HL-60 (cell line): ENCODE measurements around the gene PSMA8.

Source experiments
- DNase-seq, 2 experiments: peaks; one replicate each; pipeline ENCODE4 v3.0.0-alpha.2; 2010 to 2020; ENCODE audit warnings: low read depth in 1 of 2, low spot score in 1 of 2
- H3K27ac ChIP-seq: fragments of 250-450 bp; sonication (Bioruptor Pico); replicated peaks from 2 replicates; pipeline ENCODE4 v1.5.1; 2020; ENCODE audit warnings: mild to moderate bottlenecking, moderate library complexity
- H3K27me3 ChIP-seq: fragments of 250-450 bp; sonication (Bioruptor Pico); 2 replicates; pipeline ENCODE4 v1.5.1; 2021; ENCODE audit warnings: mild to moderate bottlenecking, moderate library complexity; ENCODE audit not compliant: insufficient read depth, poor library complexity, severe bottlenecking
- H3K4me3 ChIP-seq: replicated peaks from 2 replicates; pipeline ENCODE4 v1.5.1; 2011; ENCODE audit warnings: mild to moderate bottlenecking, control low read depth, low read length; ENCODE audit not compliant: insufficient read depth
- GABPA ChIP-seq: IDR thresholded peaks from 2 replicates; pipeline ENCODE4 v1.6.1; 2012; ENCODE audit warnings: low read depth
- POLR2AphosphoS5 ChIP-seq: IDR thresholded peaks from 2 replicates; pipeline ENCODE4 v1.6.1; 2012; ENCODE audit warnings: low read depth
- SPI1 ChIP-seq: IDR thresholded peaks from 2 replicates; pipeline ENCODE4 v1.6.1; 2012; ENCODE audit warnings: low read depth, mild to moderate bottlenecking, borderline replicate concordance
- TF ChIP-seq, protein P1 (sequence below): IDR thresholded peaks from 2 replicates; pipeline ENCODE4 v1.6.1; 2012; ENCODE audit warnings: low read depth; ENCODE audit not compliant: insufficient replicate concordance
- TF ChIP-seq, protein P2 (sequence below): IDR thresholded peaks from one replicate; pipeline ENCODE4 v1.5.1; 2011; ENCODE audit warnings: low read length, control low read depth, inconsistent platforms; ENCODE audit not compliant: insufficient read depth

PSMA8 gene

DNA sequence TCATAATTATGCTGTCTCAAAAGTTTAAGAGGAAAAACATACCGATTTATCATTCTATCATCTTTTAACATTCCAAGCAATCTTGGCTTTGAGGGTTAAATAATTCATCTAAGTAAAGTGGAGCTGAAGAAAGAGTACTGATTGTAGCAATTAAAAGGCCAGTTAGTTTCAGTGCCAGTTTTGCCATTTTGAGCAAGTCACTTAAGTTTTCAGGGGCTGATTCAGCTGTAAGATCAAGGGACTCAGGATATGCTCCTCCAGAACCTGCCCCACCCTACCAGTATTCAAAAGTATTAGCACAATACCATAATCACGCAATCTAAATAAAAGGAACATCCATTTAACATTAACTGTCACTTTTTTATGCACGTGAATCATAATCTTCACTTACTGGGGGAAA lies 45.2 kb upstream of the PSMA8 start:
- no peak overlapping the region for H3K27ac ChIP-seq
- TF ChIP-seq GABPA (no peak), POLR2AphosphoS5 (no peak), SPI1 (no peak)
- TF ChIP-seq, protein P1, sequence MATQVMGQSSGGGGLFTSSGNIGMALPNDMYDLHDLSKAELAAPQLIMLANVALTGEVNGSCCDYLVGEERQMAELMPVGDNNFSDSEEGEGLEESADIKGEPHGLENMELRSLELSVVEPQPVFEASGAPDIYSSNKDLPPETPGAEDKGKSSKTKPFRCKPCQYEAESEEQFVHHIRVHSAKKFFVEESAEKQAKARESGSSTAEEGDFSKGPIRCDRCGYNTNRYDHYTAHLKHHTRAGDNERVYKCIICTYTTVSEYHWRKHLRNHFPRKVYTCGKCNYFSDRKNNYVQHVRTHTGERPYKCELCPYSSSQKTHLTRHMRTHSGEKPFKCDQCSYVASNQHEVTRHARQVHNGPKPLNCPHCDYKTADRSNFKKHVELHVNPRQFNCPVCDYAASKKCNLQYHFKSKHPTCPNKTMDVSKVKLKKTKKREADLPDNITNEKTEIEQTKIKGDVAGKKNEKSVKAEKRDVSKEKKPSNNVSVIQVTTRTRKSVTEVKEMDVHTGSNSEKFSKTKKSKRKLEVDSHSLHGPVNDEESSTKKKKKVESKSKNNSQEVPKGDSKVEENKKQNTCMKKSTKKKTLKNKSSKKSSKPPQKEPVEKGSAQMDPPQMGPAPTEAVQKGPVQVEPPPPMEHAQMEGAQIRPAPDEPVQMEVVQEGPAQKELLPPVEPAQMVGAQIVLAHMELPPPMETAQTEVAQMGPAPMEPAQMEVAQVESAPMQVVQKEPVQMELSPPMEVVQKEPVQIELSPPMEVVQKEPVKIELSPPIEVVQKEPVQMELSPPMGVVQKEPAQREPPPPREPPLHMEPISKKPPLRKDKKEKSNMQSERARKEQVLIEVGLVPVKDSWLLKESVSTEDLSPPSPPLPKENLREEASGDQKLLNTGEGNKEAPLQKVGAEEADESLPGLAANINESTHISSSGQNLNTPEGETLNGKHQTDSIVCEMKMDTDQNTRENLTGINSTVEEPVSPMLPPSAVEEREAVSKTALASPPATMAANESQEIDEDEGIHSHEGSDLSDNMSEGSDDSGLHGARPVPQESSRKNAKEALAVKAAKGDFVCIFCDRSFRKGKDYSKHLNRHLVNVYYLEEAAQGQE = no peak
- TF ChIP-seq, protein P2, sequence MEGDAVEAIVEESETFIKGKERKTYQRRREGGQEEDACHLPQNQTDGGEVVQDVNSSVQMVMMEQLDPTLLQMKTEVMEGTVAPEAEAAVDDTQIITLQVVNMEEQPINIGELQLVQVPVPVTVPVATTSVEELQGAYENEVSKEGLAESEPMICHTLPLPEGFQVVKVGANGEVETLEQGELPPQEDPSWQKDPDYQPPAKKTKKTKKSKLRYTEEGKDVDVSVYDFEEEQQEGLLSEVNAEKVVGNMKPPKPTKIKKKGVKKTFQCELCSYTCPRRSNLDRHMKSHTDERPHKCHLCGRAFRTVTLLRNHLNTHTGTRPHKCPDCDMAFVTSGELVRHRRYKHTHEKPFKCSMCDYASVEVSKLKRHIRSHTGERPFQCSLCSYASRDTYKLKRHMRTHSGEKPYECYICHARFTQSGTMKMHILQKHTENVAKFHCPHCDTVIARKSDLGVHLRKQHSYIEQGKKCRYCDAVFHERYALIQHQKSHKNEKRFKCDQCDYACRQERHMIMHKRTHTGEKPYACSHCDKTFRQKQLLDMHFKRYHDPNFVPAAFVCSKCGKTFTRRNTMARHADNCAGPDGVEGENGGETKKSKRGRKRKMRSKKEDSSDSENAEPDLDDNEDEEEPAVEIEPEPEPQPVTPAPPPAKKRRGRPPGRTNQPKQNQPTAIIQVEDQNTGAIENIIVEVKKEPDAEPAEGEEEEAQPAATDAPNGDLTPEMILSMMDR = no peak
- peak overlapping the region; percentile 92 for H3K4me3 ChIP-seq
- no peak for DNase-seq
- no peaks in the 10 kb centered on the region for H3K27me3 ChIP-seq

DNA sequence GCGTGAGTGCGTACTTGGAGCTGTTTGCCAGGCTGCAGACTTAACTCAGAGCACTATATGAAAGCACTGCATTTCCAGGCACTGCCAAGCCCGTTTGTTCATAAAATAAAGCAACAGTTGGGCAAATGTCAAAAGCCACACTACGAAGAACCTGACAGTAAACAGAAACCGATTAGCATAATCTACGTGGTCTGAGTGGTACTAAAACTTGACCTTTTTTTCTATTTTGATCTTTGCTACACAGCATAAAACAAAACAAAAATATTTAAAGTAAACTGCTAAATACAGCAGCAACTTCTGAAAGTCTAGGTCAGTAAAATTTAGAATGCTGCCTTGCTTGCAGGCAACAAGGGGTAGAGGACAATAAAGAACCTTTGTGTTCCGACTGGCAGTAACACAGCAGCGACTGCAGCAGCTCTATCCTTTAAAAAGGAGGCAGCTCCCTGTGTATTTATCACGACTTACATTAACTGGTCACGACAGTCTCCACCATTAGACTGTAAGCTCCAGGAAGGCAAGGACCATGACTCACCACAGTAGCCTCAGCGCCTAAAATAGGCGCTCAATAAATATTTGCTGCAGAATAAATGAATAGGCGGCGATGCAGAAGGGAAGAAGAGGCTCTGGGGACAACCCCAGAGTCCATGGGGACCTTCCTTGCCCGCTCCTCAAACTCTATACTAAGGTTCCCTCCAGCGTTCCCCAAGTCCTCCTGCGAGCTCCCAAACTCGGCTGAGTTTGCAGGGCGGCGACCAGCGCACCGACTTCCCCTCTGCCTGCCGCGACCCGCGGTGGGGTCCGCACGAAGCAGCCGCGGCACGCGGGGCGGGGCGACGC lies 44.2 kb upstream of the PSMA8 start:
- peak in 1 of 2 experiments; percentile 45 for DNase-seq
- Histone ChIP-seq H3K27me3 (no peaks in the 10 kb centered on the region), H3K27ac (peak overlapping the region; percentile 96), H3K4me3 (peak overlapping the region; percentile 92)
- TF ChIP-seq GABPA = no peak
- TF ChIP-seq POLR2AphosphoS5 = no peak
- TF ChIP-seq, protein P2 = no peak
- TF ChIP-seq, protein P1 = no peak
- TF ChIP-seq SPI1 = peak; percentile 61; the same call in 1 of the 2 replicates

DNA sequence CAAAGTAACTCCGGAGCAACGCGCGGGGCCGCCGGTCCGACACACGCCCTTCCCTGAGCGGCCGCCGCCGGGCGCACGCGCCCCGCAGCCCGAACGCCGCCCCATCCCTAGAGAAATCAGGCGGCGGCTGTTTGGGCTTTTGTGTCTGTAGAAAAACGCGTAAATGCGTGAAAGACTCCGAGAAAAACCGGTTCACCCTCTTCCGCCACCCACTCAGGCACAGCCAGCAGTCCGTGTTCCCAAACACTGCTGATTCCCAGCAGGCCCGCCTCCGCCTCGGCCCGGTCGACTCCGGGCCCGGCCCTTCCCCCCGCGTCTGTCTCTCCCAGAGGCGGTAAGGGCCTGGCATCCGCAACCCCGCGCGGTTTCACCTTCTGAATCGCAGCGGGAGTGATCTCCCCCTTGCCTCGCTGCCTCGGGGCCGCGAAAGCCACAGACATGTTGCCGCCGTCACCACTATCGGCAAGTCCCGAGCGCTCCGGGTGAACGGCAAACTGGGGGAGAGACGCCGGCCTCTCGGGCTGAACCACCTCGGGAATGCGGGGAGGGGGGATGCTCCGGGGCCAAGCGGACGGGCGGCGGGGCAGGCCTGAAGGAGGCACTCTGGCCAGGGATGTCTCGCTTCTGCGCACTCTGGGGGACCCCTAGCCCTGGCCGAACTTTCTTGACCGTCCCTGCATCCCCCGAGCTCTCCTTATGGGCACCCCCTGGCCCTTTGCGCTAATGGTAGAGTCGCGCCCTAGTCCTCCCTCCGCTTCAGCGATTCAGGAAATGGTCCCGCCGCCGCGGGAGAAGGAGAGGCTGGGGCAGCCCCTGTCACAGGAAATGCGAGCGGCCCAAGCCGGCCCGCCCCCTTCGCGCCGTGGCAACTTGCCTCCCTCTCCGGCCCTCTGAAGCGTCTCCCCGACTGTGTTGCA lies 43.3 kb upstream of the PSMA8 start, which contains the start of gene SS18:
TSS of gene SS18 (minus strand) at position 484 of the 917 bp plus-strand sequence. CDS start at position 440, 44 bp downstream.
- Histone ChIP-seq H3K27me3 (no peaks in the 10 kb centered on the region), H3K27ac (peak within 1 kb of the TSS; percentile 96), H3K4me3 (peak within 1 kb of the TSS; percentile 92)
- peak; percentile 71 to 96 for DNase-seq
- TF ChIP-seq POLR2AphosphoS5 (peak; percentile 83; the same call in 1 of the 2 replicates), SPI1 (peak; percentile 29; the same call in 1 of the 2 replicates), GABPA (peak; percentile 37; the same call in 1 of the 2 replicates)
- TF ChIP-seq, protein P2 = no peak
- TF ChIP-seq, protein P1 = peak; percentile 26
